ENCODE measurements around the gene GCLM.
"Not testable (repeated sequence)": the region's sequence is repeated elsewhere in the genome, so short reads cannot be mapped to it uniquely, and the experiment has no call there.

GCLM gene

GRCh38 chr1:93877529-93877928, 31.7 kb downstream of the GCLM start:
- TF ChIP-seq CTCF (IDR thresholded peaks at IDR 0.05; ENCODE audit: low read length, missing control alignments): no peak

GRCh38 chr1:93876244-93876643, 33.0 kb downstream of the GCLM start:
- DNase-seq (ENCODE audit: low read depth): no peak
- H3K4me3 ChIP-seq (replicated peaks; ENCODE audit: low read depth, low read length): no peak overlapping the region
- TF ChIP-seq CTCF (IDR thresholded peaks at IDR 0.05; ENCODE audit: low read length, missing control alignments): no peak

More at GRCh38 chr1:93877529-93877928, 31.7 kb downstream of the GCLM start:
- DNase-seq (ENCODE audit: low read depth): no peak
- H3K4me3 ChIP-seq (replicated peaks; ENCODE audit: low read depth, low read length): no peak overlapping the region

- H3K4me3 ChIP-seq (replicated peaks; ENCODE audit: low read depth, low read length): no peak overlapping the region
- peak; percentile 68 for DNase-seq (ENCODE audit: low read depth)
- TF ChIP-seq CTCF (IDR thresholded peaks at IDR 0.05; ENCODE audit: low read length, missing control alignments): peak; percentile 71
Measured at GRCh38 chr1:93874025-93874651, 35.1 kb downstream of the GCLM start.

GRCh38 chr1:93871366-93871765, 37.9 kb downstream of the GCLM start:
- no peak for TF ChIP-seq CTCF (IDR thresholded peaks at IDR 0.05; ENCODE audit: low read length, missing control alignments)
- H3K4me3 ChIP-seq (replicated peaks; ENCODE audit: low read depth, low read length): no peak overlapping the region
- no peak for DNase-seq (ENCODE audit: low read depth)

GRCh38 chr1:93869653-93870052, 39.6 kb downstream of the GCLM start:
- no peak for TF ChIP-seq CTCF (IDR thresholded peaks at IDR 0.05; ENCODE audit: low read length, missing control alignments)
- no peak for DNase-seq (ENCODE audit: low read depth)
- no peak overlapping the region for H3K4me3 ChIP-seq (replicated peaks; ENCODE audit: low read depth, low read length)

GRCh38 chr1:93868492-93868891, 40.7 kb downstream of the GCLM start:
- H3K4me3 ChIP-seq (replicated peaks; ENCODE audit: low read depth, low read length); DNase-seq (ENCODE audit: low read depth): not testable (repeated sequence)

- no peak for TF ChIP-seq CTCF (IDR thresholded peaks at IDR 0.05; ENCODE audit: low read length, missing control alignments)
- H3K4me3 ChIP-seq (replicated peaks; ENCODE audit: low read depth, low read length): no peak overlapping the region
- DNase-seq (ENCODE audit: low read depth): no peak
Measured at GRCh38 chr1:93865253-93865652, 44.0 kb downstream of the GCLM start.

Data from fibroblast of pulmonary artery (primary cell).